Stimulated activated CD8-positive, alpha-beta memory T cell treated with anti-CD3 and anti-CD28 coated beads, Interleukin-12 subunit alpha, Interleukin-12 subunit beta, amount 100 ng/mL, for 4 hours (primary cell): ENCODE measurements around the gene WNT10A.
"Not testable (repeated sequence)": the region's sequence is repeated elsewhere in the genome, so short reads cannot be mapped to it uniquely, and the experiment has no call there.

Source experiments
- DNase-seq: peaks from one replicate; pipeline ENCODE4 v3.0.0-alpha.2; 2020; ENCODE audit warnings: low read depth

WNT10A gene

DNA sequence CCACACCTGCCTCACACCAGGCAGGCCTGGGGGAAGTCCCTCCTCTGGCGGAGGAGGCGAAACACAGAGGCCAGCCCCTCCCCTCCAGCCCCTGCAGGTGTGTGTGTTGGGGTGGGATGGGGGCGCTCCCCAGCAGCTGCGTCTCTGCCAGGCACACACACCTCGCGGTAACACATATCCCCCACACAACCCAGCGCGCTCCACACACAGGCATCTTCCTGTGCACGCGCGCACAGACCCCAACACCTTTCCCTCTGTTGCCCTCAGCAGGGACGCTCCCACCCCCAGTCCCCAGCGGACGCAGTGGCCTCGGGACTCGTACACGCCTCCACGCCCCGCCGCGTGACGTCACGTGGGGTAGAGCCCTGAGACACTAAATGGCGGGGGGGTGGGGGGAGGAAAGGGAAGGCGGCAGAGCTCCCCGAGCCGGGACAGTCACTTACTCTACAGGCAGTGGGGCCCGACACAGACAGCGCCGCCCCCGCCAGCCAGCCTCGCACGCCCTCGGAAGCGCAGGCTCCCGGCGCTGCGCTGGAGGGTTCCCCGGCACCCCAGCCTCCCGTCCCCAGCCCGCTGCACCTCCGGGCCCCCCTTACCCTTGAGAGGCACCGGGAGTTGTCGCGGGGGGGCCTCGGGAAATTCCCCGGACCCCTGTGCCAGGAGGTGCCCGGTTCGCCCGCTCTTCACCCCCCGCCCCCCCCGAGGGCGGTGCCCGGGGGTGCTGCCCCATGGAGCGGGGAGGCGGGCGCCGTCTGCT lies at the start of gene WNT10A:
Gene WNT10A (plus strand): TSS at position 751 of the 757 bp plus-strand sequence. CDS start 144 bp downstream, outside the sequence.
- peak; percentile 76 for DNase-seq

GRCh38 chr2:218831378-218831990 lies 49.2 kb upstream of the WNT10A start, which contains the start of gene PRKAG3:
PRKAG3 (minus strand) TSS chr2:218831803.
- no peak for DNase-seq

DNA sequence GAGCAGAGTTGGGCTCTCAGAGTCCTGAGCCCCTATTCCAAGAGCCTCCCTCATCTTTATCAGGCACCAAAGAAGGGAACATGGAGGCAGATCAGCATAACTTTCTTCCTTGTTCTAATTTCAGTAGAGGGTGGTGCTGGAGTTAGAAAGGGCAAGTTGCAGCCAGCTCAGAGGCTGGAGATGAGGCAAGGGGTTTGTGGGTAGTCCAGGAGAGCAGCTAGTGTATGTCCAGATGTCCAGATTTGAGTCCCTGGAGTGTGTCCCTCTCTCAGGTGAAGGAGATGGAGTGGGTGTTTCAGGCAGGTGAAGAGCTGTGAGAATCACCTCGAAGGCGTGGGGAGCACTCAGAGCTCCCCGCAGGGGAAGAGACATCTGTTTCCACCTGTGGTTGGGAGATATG lies 48.6 kb upstream of the WNT10A start:
- DNase-seq = no peak

DNA sequence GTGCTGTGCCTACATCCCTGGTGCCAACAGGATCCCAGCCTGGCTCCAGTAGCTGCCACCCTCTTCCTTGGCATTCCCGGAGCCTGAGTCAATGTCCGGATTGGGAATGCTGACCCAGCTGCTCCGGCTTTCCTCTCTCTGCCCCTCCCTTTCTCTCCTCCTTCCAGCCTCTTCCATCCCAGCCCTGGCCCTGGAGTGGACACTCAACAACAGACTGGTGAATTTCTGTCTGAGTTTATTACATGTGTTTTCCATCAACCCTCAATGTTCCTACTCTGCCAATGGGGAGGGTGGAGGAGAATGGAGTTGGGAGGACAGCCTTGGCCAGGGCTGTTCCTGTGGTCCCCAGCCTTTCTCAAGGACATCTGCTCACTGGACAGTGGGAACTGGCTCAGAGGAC lies 48.1 kb upstream of the WNT10A start:
- DNase-seq = no peak

DNA sequence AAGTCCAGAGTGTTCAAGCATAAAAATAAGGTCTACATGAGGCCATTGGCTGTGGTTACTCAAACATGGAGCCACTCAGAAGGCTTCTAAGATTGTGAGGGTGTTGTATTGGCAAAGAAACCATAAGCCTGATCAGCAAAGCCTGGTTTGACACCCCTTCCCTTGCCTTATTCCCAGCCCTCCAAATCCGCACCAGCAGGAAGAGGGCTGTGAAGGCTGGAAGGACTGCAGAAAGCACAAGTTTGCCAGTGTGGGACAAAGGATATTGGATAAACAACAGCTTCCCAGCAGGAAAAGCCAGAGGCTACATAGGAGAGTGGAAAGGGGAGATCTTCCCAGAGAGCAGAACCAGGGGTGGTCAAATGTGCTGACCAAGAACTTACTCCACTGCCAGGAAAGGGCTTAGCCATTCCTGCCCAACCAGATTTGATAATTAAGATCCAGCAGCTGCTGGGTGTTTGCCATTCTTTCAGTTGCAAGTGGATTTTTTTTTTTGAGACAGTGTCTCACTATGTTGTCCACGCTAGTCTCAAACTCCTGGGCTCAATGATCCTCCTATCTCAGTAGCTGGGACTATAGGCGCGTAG lies 47.5 kb upstream of the WNT10A start:
- no peak for DNase-seq

DNA sequence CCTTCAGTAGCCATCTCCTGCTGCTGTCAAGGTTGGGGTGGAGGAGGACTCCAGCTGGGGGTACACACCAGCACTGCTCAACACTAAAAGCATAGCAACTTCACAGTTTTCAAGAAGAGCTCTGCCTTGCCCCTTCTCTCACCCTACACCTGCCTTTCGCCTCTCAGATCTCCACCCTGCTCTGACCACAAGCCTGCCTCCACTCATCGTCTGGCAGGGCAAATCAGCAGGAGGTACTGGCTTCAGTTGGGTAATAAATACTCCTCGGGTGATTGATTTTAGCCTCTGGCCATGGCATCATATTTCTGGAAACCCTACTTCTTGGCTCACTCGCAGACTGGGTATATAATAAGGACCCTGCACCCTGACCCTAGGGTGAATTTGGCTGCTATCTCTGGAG lies 46.0 kb upstream of the WNT10A start:
- DNase-seq = no peak

DNA sequence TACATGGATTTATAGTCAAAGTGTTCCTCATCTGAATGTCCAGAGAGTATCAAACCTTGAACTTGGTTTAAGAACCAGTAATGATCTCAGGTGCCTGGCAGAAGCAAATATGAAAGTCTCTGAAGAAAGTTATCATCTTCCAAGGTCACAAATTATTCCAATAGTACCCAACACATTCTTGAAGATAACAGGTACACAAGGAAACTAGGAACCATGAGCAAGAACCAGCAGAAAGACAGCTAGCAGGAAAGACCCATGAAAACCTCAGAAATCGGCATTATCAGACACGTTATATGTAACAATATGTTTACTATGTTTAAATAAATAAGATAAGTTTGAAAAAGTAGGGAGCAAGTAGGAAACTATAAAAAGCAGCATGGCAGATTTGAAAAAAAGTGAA lies 43.2 kb upstream of the WNT10A start:
- no peak for DNase-seq

DNA sequence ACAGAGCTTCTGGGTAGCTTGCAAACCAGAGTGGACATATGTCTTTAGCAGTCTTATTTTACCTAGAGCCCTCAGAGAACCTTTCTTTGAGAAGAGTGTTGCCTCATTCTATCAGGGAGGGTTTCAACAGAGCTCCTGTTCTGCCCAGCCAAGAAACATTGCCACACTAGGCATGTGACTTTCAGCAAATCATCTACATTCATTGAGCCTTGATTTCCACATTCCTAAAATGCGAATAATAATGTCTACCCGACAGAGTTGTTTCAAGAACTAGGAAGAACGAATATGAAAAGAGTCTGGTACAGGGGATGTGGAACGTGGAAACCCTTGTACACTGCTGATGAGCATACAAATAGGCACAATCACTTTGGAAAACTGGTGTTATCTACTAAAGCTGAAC lies 41.2 kb upstream of the WNT10A start:
- DNase-seq = no peak

- no peak for DNase-seq
Observed at GRCh38 chr2:218839888-218840287, 40.8 kb upstream of the WNT10A start.

DNA sequence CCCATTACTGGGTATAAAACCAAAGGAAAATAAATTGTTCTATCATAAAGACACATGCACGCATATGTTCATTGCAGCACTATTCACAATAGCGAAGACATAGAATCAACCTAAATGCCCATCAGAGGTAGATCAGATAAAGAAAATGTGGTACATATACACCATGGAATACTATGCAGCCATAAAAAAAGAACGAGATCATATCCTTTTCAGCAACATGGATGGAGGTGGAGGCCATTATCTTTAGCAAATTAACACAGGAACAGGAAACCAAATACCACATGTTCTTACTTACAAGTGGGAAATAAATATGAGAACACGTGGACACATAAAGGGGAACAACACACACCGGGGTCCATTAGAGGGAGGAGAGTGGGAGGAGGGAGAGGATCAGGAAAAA lies 36.3 kb upstream of the WNT10A start:
- not testable (repeated sequence) for DNase-seq

DNA sequence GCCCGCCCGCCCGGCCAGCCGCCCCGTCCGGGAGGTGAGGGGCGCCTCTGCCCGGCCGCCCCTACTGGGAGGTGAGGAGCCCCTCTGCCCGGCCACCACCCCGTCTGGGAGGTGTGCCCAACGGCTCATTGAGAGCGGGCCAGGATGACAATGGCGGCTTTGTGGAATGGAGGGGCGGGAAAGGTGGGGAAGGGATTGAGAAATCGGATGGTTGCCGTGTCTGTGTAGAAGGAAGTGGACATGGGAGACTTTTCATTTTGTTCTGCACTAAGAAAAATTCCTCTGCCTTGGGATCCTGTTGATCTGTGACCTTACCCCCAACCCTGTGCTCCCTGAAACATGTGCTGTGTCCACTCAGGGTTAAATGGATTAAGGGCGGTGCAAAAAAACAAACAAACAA lies 33.7 kb upstream of the WNT10A start:
- not testable (repeated sequence) for DNase-seq

GRCh38 chr2:218849721-218850120 lies 30.9 kb upstream of the WNT10A start:
- DNase-seq = no peak

DNA sequence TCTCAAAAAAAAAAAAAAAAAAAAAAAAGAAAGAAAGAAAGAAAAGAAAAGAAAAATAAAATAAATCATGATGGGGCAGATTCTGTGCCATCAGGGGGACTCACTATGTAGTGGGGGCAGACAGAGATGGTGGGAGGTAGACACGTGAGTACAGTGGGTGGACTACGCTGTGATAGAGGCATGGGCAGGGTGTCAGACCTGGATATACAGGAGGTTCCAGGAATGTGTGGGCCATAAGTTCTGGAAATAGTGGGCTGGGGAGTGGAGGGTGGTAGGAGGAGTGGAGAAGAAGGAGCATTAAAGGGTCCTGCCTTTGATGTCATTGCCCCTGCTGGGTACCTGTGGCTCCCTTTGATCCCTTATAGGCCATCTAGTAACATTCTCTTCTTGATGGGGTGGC lies 29.9 kb upstream of the WNT10A start:
- DNase-seq = no peak

- DNase-seq = no peak
Observed at GRCh38 chr2:218851286-218851685, 29.4 kb upstream of the WNT10A start.

DNA sequence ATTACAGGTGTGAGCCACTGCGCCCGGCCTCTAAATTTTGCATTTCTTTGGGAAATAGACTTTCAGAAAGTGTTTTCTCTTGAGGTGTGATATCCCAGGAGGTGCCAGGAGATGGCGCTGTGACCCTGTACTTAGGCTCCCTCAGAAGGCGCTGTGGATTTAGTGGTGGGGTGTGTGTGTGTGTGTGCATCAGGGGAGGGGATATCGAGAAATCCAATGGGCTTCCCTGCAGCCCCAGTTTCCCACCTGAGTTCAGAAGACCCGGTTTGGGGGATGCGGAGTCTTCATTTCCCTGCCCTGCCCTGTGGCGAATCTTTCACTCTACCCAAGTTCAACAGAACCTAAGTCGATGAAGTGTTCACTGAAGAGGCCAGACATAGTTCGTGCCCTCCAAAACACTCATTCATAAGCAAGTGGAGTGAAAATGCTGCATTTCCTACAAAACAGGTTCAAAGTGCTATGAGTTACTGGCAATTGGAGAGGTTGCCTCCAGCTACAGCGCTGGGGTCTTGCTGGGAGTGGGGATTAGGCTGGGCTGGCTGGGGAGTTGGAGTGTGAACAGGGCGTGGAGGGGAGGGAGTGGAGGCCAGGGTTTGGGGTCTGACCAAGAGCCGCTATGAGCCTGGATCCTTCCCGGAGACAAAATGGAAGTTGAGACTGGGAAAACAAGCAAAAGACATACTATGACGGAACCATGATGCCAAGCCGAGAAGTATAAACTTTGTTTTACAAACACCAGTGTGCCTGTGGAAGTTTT lies 27.6 kb upstream of the WNT10A start:
- peak; percentile 27 for DNase-seq

GRCh38 chr2:218853766-218854165 lies 26.9 kb upstream of the WNT10A start:
- no peak for DNase-seq

DNA sequence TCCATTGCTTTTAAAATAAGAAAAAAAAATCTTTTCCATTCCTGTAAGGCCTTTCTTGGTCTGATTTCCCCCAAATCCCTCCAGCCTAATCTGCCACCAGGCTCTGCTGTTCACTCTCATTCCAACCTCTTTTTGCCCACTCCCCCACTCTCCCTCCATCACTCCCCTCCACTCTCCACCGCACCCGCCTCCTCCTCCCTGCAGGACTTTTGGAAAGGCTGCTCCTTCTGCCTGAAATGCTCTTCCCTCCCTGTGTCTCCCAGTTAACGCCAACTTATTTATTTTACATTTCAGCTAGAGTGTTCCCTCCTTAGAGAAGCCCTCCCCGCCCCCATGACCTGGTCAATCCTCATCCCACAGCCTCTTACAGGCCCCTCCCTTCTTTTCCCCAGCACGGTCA lies 25.8 kb upstream of the WNT10A start:
- DNase-seq = no peak

DNA sequence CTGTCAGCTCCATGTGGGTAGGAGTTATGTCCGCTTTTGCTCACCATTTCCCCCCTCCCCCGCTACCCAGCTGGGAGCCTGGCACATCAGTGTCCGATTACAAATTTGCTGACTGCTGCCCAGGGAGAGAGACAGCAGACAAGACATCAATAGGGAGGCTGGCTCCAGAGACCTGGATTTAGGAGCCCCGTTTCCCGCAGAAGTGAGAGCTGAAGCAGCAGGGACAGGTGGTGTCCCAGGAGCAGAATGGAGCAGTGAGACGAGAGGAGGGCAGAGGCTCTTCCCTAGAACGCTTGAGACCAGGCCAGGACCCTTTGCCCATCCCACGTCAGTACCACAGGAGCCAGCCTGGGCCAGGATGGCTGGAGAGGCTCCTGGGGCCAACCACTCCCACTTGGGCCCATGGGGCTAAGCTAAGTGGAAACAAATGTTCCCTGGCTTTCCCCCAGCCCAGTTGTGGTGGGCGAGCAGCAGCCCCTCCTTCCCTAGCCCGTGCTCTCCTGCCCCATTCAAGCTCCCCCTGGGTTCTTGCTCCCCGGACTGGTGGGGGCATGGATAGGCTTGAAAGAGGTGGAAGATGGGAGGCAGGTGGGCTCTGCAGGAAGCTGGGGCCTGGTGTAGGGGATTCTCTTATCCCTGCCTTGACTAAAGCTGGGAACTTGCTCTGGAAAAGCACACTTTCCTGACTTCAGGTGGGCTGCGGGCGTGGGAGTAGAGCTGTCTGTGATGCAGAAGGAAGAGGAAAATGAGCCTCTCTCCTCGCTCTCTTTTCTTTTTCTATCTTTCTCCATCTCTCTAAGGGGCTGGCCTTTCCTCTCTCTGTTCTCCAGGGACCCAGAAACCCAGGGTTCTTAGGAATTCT lies 25.1 kb upstream of the WNT10A start:
- DNase-seq = no peak

GRCh38 chr2:218856167-218856895 lies 24.3 kb upstream of the WNT10A start:
- DNase-seq = no peak

DNA sequence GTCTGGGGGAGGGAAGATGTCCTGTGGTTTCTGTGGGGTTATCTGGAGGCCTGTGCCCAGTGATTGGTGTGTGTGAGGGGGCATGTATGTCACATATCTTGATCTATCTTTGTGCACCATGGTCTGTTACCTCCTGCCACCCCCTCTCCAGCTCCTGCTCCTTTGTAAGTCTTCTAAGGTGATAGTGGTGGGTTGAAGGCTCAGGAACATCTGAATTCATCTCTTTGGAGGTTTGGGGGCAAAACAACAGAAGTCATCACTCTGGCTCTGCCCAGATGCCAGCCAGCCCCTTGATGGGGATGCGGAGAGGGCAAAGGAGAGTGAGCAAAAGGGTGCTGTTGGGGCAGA lies 23.8 kb upstream of the WNT10A start:
- DNase-seq = no peak
